M059J (cell line): ENCODE data around the gene CLEC18A. TPM values are rescaled to one million over a fixed set of nuclear protein-coding genes. Genes with fewer than 3 reads are reported as not detected.

Experiments
- total RNA-seq: library from RNA; depleted of rRNA; stranded (reverse); fragments of >200 nt; shearing (Covaris generic); gene quantifications from 2 replicates; pipeline ENCODE4 v1.2.3, GENCODE V29; 2014; rRNA removed

CLEC18A gene
- total RNA-seq, 1 experiment from 2014 or later: 0.05 TPM

Other genes starting within 250 kb of the CLEC18A start
- gene NQO1, start 224.8 kb upstream of the CLEC18A start, total RNA-seq: 589 and 671 TPM in 2 replicates
- gene NOB1, start 196.4 kb upstream of the CLEC18A start, total RNA-seq: 14.9 and 23.5 TPM in 2 replicates
- gene WWP2, start 189.0 kb upstream of the CLEC18A start, total RNA-seq: 25.0 and 26.5 TPM in 2 replicates
- gene PDPR, start 163.0 kb downstream of the CLEC18A start, total RNA-seq: 8.4 and 15.9 TPM in 2 replicates
- 0.27 TPM in 1 of 2 replicates, not detected in the other for gene CLEC18C, start 222.5 kb downstream of the CLEC18A start, total RNA-seq